LoVo (cell line): Measurements from ENCODE around the gene GPR17.

ENCODE experiments used
- DNase-seq: peaks from one replicate; pipeline ENCODE4 v3.0.0-alpha.2; 2016; ENCODE audit warnings: low spot score

Gene GPR17

GRCh38 chr2:127645395-127646291 lies at the start of gene GPR17:
GPR17 (plus strand) TSS chr2:127646153; CDS start chr2:127650736, 4,583 bp downstream.
- no peak for DNase-seq

- no peak for DNase-seq
These were observed 49.5 kb upstream of the GPR17 start for GRCh38 chr2:127596311-127597045.

DNA sequence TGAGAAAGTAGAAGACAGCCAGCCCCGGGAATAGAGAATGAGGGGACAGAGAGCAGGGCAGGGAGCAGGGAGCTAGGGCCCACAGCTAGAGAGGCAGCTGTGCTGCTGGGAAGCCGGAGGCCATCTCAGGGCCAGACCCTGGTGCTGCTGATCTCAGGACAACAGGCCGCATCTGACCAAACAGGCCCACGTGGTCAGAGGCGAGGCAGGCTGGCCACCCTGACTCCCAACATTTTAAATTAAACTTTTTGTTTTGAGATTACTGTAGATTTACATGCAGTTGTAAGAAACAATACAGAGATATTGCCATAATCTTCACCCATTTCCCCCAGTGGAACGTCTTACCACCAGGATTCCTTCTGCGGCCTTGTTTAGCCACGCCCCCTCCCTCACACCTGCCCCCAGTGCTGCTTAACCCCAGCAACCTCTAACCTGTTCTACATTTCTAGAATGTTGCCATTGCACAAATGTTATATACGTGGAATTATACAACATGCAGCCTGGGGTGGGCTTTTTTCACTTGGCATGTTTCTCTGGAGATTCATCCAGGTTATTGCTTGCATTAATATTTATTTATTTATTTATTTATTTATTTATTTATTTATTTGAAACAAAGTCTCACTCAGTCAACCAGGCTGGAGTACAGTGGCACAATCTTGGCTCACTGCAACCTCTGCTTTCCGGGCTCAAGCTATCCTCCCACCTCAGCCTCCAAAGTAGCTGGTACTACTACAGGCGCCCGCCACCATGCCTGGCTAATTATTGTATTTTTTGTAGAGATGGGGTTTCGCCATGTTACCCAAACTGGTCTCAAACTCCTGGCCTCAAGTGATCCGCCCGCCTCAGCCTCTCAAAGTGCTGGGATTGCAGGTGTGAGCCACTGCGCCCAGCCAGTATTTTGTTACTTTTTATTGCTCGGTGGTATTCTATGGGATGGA lies 48.6 kb upstream of the GPR17 start:
- no peak for DNase-seq

DNA sequence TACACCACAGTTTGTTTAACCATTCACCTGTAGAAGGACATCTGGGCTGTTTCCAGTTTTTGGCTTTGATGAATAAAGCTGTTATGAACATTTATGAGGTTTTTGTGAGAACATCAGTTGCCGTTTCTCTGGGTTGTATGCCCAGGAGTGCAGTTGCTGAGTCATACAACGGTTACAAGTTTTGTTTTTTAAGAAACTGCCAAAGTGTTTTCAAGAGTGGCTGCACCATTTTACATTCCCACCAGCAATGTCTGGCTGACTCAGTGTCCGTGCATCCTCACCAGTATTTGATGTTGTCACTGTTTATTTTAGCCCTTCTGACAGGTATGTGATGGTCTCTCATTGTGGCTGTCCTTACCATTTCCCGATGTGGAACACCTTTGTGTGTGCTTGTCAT lies 48.0 kb upstream of the GPR17 start:
- DNase-seq = peak; percentile 22

- no peak for DNase-seq
These were observed 47.2 kb upstream of the GPR17 start for GRCh38 chr2:127598711-127599110.

- DNase-seq = no peak
These were observed 46.7 kb upstream of the GPR17 start for GRCh38 chr2:127599211-127599610.

- DNase-seq = no peak
These were observed 41.0 kb upstream of the GPR17 start for GRCh38 chr2:127604986-127605385.

GRCh38 chr2:127605691-127606263 lies 40.2 kb upstream of the GPR17 start:
- DNase-seq = no peak

GRCh38 chr2:127606625-127607398 lies 39.1 kb upstream of the GPR17 start:
- no peak for DNase-seq

DNA sequence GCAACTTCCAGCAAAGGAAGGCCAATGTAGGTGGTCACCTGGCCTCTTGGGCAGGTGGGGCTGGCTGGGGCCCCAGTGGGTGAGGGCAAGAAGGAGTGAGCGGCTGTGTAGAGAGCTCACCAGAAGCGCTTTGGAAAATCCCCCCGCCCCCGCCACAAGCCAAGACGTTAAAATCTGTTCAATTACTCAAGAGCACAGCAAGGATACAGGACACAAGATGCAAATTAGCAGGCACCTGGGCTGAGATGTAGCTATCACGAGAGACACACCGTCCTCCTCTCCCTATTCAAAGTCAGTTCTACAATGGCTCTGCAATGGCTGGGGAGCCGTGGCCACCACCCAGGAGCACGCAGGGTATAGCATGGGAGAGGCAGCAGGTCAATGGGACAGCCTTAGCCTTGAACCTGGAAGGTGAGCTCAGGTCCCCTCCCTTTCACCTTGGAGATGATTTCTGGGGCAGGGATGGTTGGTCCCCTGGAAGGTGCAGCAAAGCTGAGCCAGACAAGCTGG lies 38.5 kb upstream of the GPR17 start:
- DNase-seq = no peak

DNA sequence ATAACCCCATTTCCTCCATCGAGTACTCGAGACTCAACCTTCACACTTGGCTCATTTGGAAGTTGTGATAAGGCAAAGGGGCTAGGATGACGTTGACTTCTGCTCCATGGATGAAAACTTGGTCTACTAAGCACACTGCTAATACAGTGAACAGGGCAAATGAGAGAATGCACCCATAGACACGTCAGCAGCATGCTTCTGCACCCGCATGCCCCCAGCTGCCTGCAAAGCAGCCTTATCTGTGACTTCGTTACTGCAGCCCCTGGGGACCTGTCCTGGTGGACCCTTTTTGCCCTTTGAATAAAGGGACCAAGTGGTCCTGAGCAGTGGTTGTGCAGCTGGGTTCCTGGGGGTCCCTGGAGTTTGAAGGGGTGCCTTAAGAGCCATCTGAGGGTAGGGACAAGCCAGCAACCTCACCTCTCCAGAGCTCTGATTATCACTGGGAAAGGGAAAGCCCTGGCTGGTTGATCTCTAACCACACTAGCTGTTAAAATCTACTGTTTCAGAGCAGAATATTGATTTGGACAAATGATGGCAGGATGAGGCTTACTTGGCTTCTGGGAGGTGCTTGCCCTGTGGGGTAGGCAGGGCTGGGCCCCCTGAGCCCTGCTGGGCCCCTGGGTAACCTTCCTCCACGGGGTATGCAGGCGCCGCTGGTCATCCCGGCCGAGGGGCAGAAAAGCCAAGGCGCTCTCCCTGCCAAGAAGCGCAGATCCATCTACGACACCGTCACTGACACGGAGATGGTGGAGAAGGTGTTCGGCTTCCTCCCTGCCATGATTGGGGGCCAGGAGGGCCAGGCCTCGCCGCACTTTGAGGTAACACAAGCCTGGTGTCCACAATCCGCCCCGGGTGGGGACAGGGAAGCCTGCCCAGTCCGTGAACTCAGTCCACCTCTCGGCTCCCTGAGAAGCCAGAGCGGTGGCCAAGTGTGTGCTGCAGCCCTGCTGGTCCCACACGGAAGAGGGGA lies 37.6 kb upstream of the GPR17 start:
- no peak for DNase-seq

- no peak for DNase-seq
These were observed 36.8 kb upstream of the GPR17 start for GRCh38 chr2:127609031-127609751.

DNA sequence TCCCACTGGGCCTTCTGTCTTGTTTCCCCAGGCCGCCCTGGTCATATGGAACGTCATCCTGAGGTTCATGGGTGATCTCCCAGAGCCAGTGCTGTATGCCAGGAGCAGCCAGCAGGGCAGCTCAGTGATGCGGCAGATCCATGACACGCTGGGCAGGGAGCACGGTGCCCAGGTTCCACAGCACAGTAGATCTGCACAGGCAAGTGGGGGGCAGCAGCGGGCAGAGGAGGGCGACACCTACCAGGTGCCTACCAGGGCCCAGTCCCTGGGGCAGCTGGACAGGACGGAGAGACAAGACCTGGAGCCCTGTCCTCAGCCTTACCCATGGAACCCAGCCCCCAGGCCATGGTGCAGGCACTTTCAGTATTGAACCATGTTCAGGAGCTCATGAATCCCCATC lies 36.1 kb upstream of the GPR17 start:
- no peak for DNase-seq

GRCh38 chr2:127610561-127610960 lies 35.4 kb upstream of the GPR17 start:
- DNase-seq = no peak

- no peak for DNase-seq
These were observed 34.7 kb upstream of the GPR17 start for GRCh38 chr2:127611076-127611925.

DNA sequence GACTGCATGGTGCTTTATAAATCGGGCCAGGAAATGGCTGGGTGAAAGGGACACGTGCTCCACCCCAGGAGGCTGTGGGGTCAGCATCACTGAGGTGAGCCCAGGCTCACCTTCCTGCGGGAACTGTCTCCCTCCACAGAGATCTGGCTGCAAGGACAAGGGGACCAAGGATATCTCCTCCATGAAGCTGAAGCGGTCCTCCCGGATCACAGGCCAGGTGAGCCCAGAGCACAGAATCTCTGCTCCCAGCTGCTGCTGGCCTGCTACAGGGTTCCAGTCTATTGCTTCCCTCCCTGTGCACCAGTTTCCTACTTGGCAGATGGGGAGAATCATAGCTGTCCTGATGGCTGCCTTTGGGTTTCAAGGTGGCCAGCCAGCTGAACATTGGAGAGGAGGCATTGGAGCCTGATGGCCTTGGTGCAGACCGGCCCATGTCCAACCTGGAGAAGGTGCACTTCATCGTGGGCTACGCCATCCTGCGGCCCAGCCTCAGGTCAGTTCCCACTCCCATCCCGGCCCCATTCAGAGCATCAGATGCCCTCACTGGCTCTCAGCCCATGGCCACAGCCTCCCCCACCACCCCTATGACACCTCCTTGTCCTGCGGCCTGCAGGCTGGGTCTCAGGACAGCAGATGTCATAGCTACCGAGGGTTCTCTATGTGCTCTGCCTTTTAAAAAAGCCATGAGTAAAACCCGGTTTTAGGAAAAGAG lies 33.7 kb upstream of the GPR17 start:
- no peak for DNase-seq

DNA sequence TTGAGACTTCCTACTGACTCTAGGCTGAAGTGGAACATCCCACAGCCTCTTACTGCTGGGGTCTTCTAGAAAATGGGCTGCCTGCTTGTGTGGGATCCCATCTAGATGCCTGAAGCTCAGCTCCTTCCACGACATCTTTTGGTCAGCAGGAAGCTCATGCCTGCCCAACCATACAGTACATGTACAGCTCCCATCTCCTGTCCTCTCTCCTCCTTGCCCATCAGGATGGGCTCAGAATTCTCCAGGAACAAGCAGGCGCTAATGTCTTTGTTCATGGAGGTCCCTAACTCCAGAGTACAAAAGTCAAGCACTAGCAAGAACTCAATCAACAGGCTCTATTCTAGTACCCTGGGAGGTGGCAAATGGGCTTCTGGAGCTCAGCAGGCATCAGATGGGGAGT lies 31.7 kb upstream of the GPR17 start:
- DNase-seq = no peak
